Endodermal cell (in vitro differentiated cells): ENCODE data around the gene DGKH. TPM values are rescaled to one million over a fixed set of nuclear protein-coding genes. Genes with fewer than 3 reads are reported as not detected.

ENCODE experiments used
- DNase-seq: peaks from one replicate; pipeline ENCODE4 v3.0.0-alpha.2; 2017
- H3K27ac ChIP-seq: 2 replicates; pipeline ENCODE4 v1.5.1; 2013; ENCODE audit warnings: mild to moderate bottlenecking, low read depth, low read length, moderate library complexity
- H3K27me3 ChIP-seq: 2 replicates; pipeline ENCODE4 v1.6.1; 2013; ENCODE audit warnings: mild to moderate bottlenecking, low read length, moderate library complexity; ENCODE audit not compliant: insufficient read depth, control insufficient read depth, poor library complexity, severe bottlenecking
- H3K36me3 ChIP-seq: 2 replicates; pipeline ENCODE4 v1.7.0; 2013; ENCODE audit warnings: mild to moderate bottlenecking, low read length, moderate library complexity; ENCODE audit not compliant: control insufficient read depth, insufficient read depth
- H3K4me1 ChIP-seq: one replicate; pipeline ENCODE4 v1.7.0; 2013; ENCODE audit warnings: low read length; ENCODE audit not compliant: control insufficient read depth, insufficient read depth
- H3K4me3 ChIP-seq: 2 replicates; pipeline ENCODE4 v1.5.1; 2013; ENCODE audit warnings: mild to moderate bottlenecking, low read length, moderate library complexity
- H3K9ac ChIP-seq: 2 replicates; pipeline ENCODE4 v1.6.1; 2013; ENCODE audit warnings: mild to moderate bottlenecking, low read length, moderate library complexity; ENCODE audit not compliant: poor library complexity, severe bottlenecking; ENCODE audit errors: extremely low read depth
- H3K9me3 ChIP-seq: 2 replicates; pipeline ENCODE4 v1.6.1; 2013; ENCODE audit warnings: mild to moderate bottlenecking, low read length, moderate library complexity; ENCODE audit not compliant: control insufficient read depth
- H3K27ac Mint-ChIP-seq: 2 replicates; pipeline ENCODE4 v1.8.0; 2020; ENCODE audit warnings: mixed read lengths
- H3K27me3 Mint-ChIP-seq: 2 replicates; pipeline ENCODE4 v1.8.0; 2021; ENCODE audit warnings: mild to moderate bottlenecking, mixed read lengths; ENCODE audit not compliant: insufficient read depth
- H3K36me3 Mint-ChIP-seq: 2 replicates; pipeline ENCODE4 v1.8.0; 2020; ENCODE audit warnings: low read depth, mixed read lengths
- H3K4me1 Mint-ChIP-seq: 2 replicates; pipeline ENCODE4 v1.8.0; 2020; ENCODE audit warnings: mixed read lengths
- H3K4me3 Mint-ChIP-seq: 2 replicates; pipeline ENCODE4 v1.8.0; 2020; ENCODE audit warnings: mild to moderate bottlenecking, moderate library complexity, mixed read lengths
- H3K9me3 Mint-ChIP-seq: 2 replicates; pipeline ENCODE4 v1.8.0; 2020; ENCODE audit warnings: mild to moderate bottlenecking, mixed read lengths
- WGBS, 2 experiments: methylation state at CpG; one replicate each; pipeline versions ENCODE4 v1.1.5 to v1.1.7; 2013; ENCODE audit warnings: missing lambda C conversion rate in 2 of 2, mixed read lengths in 1 of 2; ENCODE audit not compliant: insufficient coverage in 1 of 2, insufficient read length in 1 of 2; 5-methylcytosine and 5-hydroxymethylcytosine counted together
- total RNA-seq, 2 donors: library from RNA; stranded (reverse); fragmentation: NEBNext Ultra II Directional in 1 of 2; extraction: Animal tissue kit (Norgen Biotek cat#: 25700) in 1 of 2; gene quantifications; 2 replicates in 1 of 2; 3 replicates in 1 of 2; pipeline ENCODE4 v1.2.1, GENCODE V29; 2021
- TF ChIP-seq, protein P1 (sequence below): fragments of 200-600 bp; sonication (generic); conservative IDR thresholded peaks from 2 replicates; pipeline ENCODE4 v1.5.0; 2021; ENCODE audit warnings: antibody characterized with exemption, mild to moderate bottlenecking

DGKH gene
- total RNA-seq, 2 donors from 2014 or later: 7.1 to 11.5 TPM

DNA sequence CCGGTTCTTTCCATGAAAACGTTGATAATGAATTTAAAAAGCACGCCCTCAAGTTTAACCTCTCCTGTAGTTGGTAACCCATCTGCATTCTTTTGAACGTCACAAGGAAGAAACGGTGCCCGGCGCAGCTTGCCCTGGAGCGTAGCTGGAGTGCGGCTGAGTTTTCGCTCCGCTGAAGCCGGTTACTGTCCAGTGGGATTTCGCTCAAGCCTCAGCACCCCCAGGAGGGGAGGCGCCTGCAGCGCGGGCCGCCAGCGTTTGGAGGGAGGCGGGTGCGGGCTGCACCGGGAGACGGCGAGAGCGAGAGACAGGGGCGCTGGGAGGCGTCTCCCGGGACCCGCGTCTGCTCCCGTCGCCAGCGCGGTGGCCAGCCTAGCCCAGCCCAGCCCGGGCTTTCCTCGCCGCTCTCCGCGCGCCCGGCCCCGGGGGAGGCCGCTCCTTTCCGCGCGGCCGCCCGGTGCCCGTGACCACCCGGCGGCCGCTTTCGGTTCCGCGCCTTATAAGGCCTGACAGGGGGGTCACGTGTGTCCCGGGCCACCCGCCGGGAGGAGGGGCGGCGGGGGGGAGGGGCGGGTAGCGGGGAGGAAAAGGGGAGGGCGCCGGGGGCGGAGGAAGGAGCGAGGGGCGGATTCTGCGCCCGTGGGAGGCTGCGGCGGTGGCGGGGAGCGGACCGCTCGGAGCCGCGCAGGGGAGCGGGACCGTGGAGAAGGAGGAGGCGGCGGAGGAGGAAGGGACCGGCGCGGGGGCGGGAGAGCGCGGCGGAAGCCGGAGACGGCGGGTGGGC is 8.3 kb upstream of the DGKH start:
- Histone ChIP-seq H3K36me3 (no peaks in the 10 kb centered on the region), H3K4me1 (no peaks in the 10 kb centered on the region), H3K27me3 (peaks cover 33% of the 10 kb centered on the region), H3K27ac (peak overlapping the region; percentile 20), H3K9ac (peak overlapping the region; percentile 62), H3K9me3 (peaks cover 12% of the 10 kb centered on the region), H3K4me3 (peak overlapping the region; percentile 89)
- TF ChIP-seq, protein P1, sequence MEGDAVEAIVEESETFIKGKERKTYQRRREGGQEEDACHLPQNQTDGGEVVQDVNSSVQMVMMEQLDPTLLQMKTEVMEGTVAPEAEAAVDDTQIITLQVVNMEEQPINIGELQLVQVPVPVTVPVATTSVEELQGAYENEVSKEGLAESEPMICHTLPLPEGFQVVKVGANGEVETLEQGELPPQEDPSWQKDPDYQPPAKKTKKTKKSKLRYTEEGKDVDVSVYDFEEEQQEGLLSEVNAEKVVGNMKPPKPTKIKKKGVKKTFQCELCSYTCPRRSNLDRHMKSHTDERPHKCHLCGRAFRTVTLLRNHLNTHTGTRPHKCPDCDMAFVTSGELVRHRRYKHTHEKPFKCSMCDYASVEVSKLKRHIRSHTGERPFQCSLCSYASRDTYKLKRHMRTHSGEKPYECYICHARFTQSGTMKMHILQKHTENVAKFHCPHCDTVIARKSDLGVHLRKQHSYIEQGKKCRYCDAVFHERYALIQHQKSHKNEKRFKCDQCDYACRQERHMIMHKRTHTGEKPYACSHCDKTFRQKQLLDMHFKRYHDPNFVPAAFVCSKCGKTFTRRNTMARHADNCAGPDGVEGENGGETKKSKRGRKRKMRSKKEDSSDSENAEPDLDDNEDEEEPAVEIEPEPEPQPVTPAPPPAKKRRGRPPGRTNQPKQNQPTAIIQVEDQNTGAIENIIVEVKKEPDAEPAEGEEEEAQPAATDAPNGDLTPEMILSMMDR: no peak
- Mint-ChIP-seq H3K4me3 (peak overlapping the region; percentile 68), H3K4me1 (peaks cover 7% of the 10 kb centered on the region), H3K9me3 (peaks cover 9% of the 10 kb centered on the region), H3K27ac (peak overlapping the region; percentile 76), H3K36me3 (no peaks in the 10 kb centered on the region), H3K27me3 (peaks cover 76% of the 10 kb centered on the region)
- WGBS, 2 experiments: 0 to 1% methylated on average over 18 to 77 of the region's 91 CpGs
- DNase-seq: peak; percentile 91

DNA sequence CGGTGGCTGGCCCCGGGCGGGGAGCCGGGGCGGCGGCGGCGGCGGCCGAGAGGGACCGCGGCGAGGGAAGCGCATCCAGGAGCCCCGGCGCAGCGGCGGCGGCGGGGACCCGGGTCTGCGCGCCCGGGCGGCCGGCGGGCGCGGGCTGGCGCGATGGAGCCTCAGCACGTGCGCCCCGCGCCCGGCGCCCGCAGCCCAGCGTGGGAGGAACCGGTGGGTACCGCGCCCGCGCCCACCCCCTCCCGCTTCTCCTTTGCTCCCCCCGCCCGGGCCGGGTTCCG is 7.8 kb upstream of the DGKH start:
- Mint-ChIP-seq H3K4me1 (peaks cover 7% of the 10 kb centered on the region), H3K27me3 (peaks cover 82% of the 10 kb centered on the region)
- H3K27ac ChIP-seq: no peak overlapping the region

DNA sequence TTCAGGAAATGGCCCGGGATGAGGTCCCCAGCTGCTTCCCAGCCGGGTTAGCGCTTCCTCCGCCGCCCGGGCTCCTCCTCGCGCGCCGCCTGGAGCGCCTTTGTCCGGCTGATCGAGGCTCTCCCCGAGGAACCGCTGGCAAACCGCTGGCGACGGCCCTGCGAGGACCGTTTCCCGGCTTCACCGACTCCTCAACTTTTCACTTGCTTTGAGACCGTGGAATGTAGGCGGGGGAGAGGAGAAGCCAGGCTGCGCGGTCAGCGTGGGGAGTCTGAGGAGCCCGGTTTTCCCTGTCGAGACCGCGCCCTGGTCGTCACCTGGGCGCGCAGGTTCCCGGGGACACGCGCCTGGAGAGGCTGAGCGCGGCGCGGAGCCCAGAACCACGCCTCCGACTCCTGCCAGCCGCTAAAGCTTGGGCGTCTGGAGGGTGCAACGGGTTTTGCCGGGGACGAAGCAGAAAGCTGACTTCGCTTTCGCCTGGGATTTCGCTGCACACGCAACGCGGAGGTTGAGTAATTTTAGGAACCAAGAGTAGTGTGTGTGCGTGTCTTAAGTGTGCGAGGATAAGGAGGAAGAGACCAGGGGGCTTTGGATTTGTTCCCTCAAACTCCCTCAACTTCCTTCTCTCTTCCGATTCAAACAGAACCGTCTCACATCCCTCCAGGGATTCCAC is 7.3 kb upstream of the DGKH start:
- Histone ChIP-seq H3K27me3 (peaks cover 43% of the 10 kb centered on the region), H3K4me1 (no peaks in the 10 kb centered on the region), H3K9me3 (peaks cover 2% of the 10 kb centered on the region), H3K9ac (peak overlapping the region; percentile 5), H3K4me3 (peak overlapping the region; percentile 85), H3K36me3 (no peaks in the 10 kb centered on the region), H3K27ac (no peak overlapping the region)
- H3K36me3 Mint-ChIP-seq: no peaks in the 10 kb centered on the region
- peak overlapping the region; percentile 68 for H3K4me3 Mint-ChIP-seq
- 0% methylated on average over 5 to 56 of the region's 58 CpGs for WGBS, 2 experiments
- peaks cover 1% of the 10 kb centered on the region for H3K9me3 Mint-ChIP-seq
- H3K27me3 Mint-ChIP-seq: peaks cover 83% of the 10 kb centered on the region
- TF ChIP-seq, protein P1: no peak
- H3K27ac Mint-ChIP-seq: no peak overlapping the region
- DNase-seq: peak; percentile 81
- H3K4me1 Mint-ChIP-seq: peaks cover 7% of the 10 kb centered on the region

More for the DNA sequence above, 7.8 kb upstream of the DGKH start:
- no peaks in the 10 kb centered on the region for H3K36me3 Mint-ChIP-seq
- no peak overlapping the region for H3K9ac ChIP-seq
- peak overlapping the region; percentile 68 for H3K4me3 Mint-ChIP-seq
- no peak for DNase-seq
- no peaks in the 10 kb centered on the region for H3K4me1 ChIP-seq
- H3K9me3 ChIP-seq: peaks cover 7% of the 10 kb centered on the region
- no peak overlapping the region for H3K27ac Mint-ChIP-seq
- peak overlapping the region; percentile 85 for H3K4me3 ChIP-seq
- WGBS, 2 experiments: 0% methylated on average over 49 of the region's 49 CpGs; no CpG with 5 or more reads in 1 of the 2 experiments
- H3K36me3 ChIP-seq: no peaks in the 10 kb centered on the region
- H3K9me3 Mint-ChIP-seq: peaks cover 5% of the 10 kb centered on the region
- peaks cover 38% of the 10 kb centered on the region for H3K27me3 ChIP-seq
- TF ChIP-seq, protein P1: no peak
